PC-3 (cell line): Measurements from ENCODE around the gene DDIAS. TPM values are rescaled to one million over a fixed set of nuclear protein-coding genes. Genes with fewer than 3 reads are reported as not detected.
"Not testable (repeated sequence)": the region's sequence is repeated elsewhere in the genome, so short reads cannot be mapped to it uniquely, and the experiment has no call there.

Experiments used
- ATAC-seq: fragments of 200-7000 bp; cut with Tn5 transposase; 2 replicates; pipeline ENCODE4 v1.9.1; 2020; ENCODE audit warnings: mild to moderate bottlenecking, moderate library complexity
- BruUV-seq: library from RNA; stranded (reverse); fragments of 400-500 nt; replicated peaks from 2 replicates; lab custom pipeline; 2021; lab: Mats Ljungman, UMichigan
- CTCF ChIA-PET: fragments of 300-600 bp; sonication (Branson Sonifier 250); formaldehyde crosslinking; loops from one replicate; lab custom pipeline; 2022; ENCODE audit warnings: antibody characterized with exemption; lab: Charles Lee
- POLR2A ChIA-PET: fragments of 300-600 bp; sonication (Branson Sonifier 250); formaldehyde crosslinking; loops from one replicate; lab custom pipeline; 2022; ENCODE audit warnings: antibody characterized with exemption; ENCODE audit not compliant: unreplicated experiment; lab: Charles Lee
- DNase-seq: peaks from one replicate; pipeline ENCODE4 v3.0.0-alpha.2; 2015
- H2AFZ ChIP-seq: fragments of 300-600 bp; sonication (generic); 2 replicates; pipeline ENCODE4 v1.6.0; 2016; ENCODE audit warnings: antibody characterized with exemption, low read length
- H3F3A ChIP-seq: fragments of 300-600 bp; sonication (generic); one replicate; pipeline ENCODE4 v1.6.0; 2017; ENCODE audit warnings: antibody characterized with exemption, low read length, control low read depth, mild to moderate bottlenecking; ENCODE audit not compliant: unreplicated experiment
- H3K27ac ChIP-seq: fragments of 300-600 bp; sonication (generic); 2 replicates; pipeline ENCODE4 v1.5.1; 2016; ENCODE audit warnings: mild to moderate bottlenecking, low read length
- H3K27me3 ChIP-seq: fragments of 300-600 bp; sonication (generic); 2 replicates; pipeline ENCODE4 v1.6.1; 2016; ENCODE audit warnings: low read length, mixed read lengths
- H3K36me3 ChIP-seq: fragments of 300-600 bp; sonication (generic); 2 replicates; pipeline ENCODE4 v1.6.1; 2016; ENCODE audit warnings: low read depth, mixed run types, low read length, mixed read lengths
- H3K4me1 ChIP-seq: fragments of 300-600 bp; sonication (generic); 2 replicates; pipeline ENCODE4 v1.5.1; 2016; ENCODE audit warnings: low read length; ENCODE audit not compliant: insufficient read depth
- H3K4me2 ChIP-seq: fragments of 300-600 bp; sonication (generic); 2 replicates; pipeline ENCODE4 v1.6.0; 2016; ENCODE audit warnings: low read length
- H3K4me3 ChIP-seq: fragments of 300-600 bp; sonication (generic); 2 replicates; pipeline ENCODE4 v1.5.1; 2016; ENCODE audit warnings: mild to moderate bottlenecking, low read length, mixed read lengths
- H3K79me2 ChIP-seq: fragments of 300-600 bp; sonication (generic); 2 replicates; pipeline ENCODE4 v1.6.1; 2017; ENCODE audit warnings: low read length, mixed read lengths
- H3K9ac ChIP-seq: fragments of 300-600 bp; sonication (generic); 2 replicates; pipeline ENCODE4 v1.6.0; 2016; ENCODE audit warnings: mild to moderate bottlenecking, low read length
- H3K9me2 ChIP-seq: fragments of 300-600 bp; sonication (generic); replicated peaks from 2 replicates; pipeline ENCODE4 v1.6.1; 2016; ENCODE audit warnings: mixed run types, low read length, mixed read lengths
- H3K9me3 ChIP-seq: fragments of 300-600 bp; sonication (generic); 2 replicates; pipeline ENCODE4 v1.6.1; 2016; ENCODE audit warnings: low read length, mixed read lengths
- H4K20me1 ChIP-seq: fragments of 300-600 bp; sonication (generic); 2 replicates; pipeline ENCODE4 v1.6.1; 2016; ENCODE audit warnings: low read length, mixed read lengths
- EZH2 ChIP-seq: fragments of 300-600 bp; sonication (generic); IDR thresholded peaks from one replicate; pipeline ENCODE4 v1.6.1; 2017; ENCODE audit warnings: antibody characterized with exemption, mild to moderate bottlenecking, low read length; ENCODE audit not compliant: unreplicated experiment
- EZH2phosphoT487 ChIP-seq: fragments of 300-600 bp; sonication (generic); IDR thresholded peaks from 2 replicates; pipeline ENCODE4 v1.6.1; 2018; ENCODE audit warnings: mild to moderate bottlenecking, antibody characterized with exemption, low read length, borderline replicate concordance
- intact Hi-C: fragments of 100-400 bp; cut with micrococcal nuclease; formaldehyde crosslinking; loops from 2 replicates; pipeline ENCODE4 v1.9.0; 2023
- total RNA-seq: library from RNA; depleted of rRNA; stranded (reverse); fragments of >200 nt; gene quantifications from 2 replicates; pipeline ENCODE4 v1.2.3, GENCODE V29; 2014
- TF ChIP-seq, protein P1 (sequence below): fragments of 300-600 bp; sonication (generic); conservative IDR thresholded peaks from 2 replicates; pipeline ENCODE4 v1.5.1; 2017; ENCODE audit warnings: antibody characterized with exemption, low read depth, mild to moderate bottlenecking, low read length

The DDIAS gene
- total RNA-seq, 1 experiment from 2014 or later: 24.9 TPM

DNA sequence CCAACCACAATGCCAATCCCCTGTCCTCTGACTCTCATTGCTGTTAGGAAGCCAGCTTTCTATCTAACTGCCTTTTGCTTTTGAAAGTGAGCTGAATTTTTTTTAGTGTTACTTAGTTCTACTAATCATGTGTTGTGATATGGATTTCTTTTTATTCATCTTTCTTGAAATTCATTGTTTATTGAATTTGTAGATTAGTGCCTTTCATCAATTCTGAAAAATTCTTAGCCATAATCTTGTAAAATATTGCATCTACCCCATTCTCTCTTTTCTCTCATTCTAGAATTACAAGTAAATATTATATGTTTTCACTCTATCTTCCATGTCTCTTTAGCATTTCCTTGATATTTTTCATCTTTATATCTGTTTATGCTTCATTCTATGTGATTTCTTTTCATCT is 47.8 kb downstream of the DDIAS start:
- BruUV-seq: no TSS peak
- no peak overlapping the region for H3K27ac ChIP-seq
- no peak overlapping the region for H3K4me3 ChIP-seq
- H4K20me1 ChIP-seq: no peaks in the 10 kb centered on the region
- H3K4me2 ChIP-seq: no peak overlapping the region
- TF ChIP-seq, protein P1, sequence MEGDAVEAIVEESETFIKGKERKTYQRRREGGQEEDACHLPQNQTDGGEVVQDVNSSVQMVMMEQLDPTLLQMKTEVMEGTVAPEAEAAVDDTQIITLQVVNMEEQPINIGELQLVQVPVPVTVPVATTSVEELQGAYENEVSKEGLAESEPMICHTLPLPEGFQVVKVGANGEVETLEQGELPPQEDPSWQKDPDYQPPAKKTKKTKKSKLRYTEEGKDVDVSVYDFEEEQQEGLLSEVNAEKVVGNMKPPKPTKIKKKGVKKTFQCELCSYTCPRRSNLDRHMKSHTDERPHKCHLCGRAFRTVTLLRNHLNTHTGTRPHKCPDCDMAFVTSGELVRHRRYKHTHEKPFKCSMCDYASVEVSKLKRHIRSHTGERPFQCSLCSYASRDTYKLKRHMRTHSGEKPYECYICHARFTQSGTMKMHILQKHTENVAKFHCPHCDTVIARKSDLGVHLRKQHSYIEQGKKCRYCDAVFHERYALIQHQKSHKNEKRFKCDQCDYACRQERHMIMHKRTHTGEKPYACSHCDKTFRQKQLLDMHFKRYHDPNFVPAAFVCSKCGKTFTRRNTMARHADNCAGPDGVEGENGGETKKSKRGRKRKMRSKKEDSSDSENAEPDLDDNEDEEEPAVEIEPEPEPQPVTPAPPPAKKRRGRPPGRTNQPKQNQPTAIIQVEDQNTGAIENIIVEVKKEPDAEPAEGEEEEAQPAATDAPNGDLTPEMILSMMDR: no peak
- TF ChIP-seq EZH2phosphoT487 (no peak), EZH2 (no peak)
- no peaks in the 10 kb centered on the region for H3K36me3 ChIP-seq
- intact Hi-C loops: no loop called here
- H3K27me3 ChIP-seq: no peaks in the 10 kb centered on the region
- no peaks in the 10 kb centered on the region for H3K9me2 ChIP-seq
- no peaks in the 10 kb centered on the region for H3K9me3 ChIP-seq
- no peaks in the 10 kb centered on the region for H3K4me1 ChIP-seq
- POLR2A ChIA-PET: no interaction called here
- no peak overlapping the region for H3K9ac ChIP-seq
- no peaks in the 10 kb centered on the region for H3F3A ChIP-seq
- no peak overlapping the region for H2AFZ ChIP-seq
- CTCF ChIA-PET: no interaction called here
- no peak for ATAC-seq
- no peaks in the 10 kb centered on the region for H3K79me2 ChIP-seq
- no peak for DNase-seq

- POLR2A ChIA-PET, H3K9ac ChIP-seq, H4K20me1 ChIP-seq, H3K9me3 ChIP-seq, DNase-seq, H3K27ac ChIP-seq, H3F3A ChIP-seq, CTCF ChIA-PET, H3K9me2 ChIP-seq, H3K27me3 ChIP-seq, ATAC-seq, intact Hi-C loops, H2AFZ ChIP-seq, H3K36me3 ChIP-seq, H3K4me2 ChIP-seq, H3K79me2 ChIP-seq, H3K4me1 ChIP-seq, BruUV-seq, H3K4me3 ChIP-seq: not testable (repeated sequence)
These were observed 49.0 kb downstream of the DDIAS start for GRCh38 chr11:82950502-82950901.

GRCh38 chr11:82955736-82956453 is 54.4 kb downstream of the DDIAS start:
- H2AFZ ChIP-seq, H3K36me3 ChIP-seq, H3K9me3 ChIP-seq, intact Hi-C loops, BruUV-seq, H3K27ac ChIP-seq, H3K9me2 ChIP-seq, H3K4me1 ChIP-seq, CTCF ChIA-PET, H3K9ac ChIP-seq, DNase-seq, H4K20me1 ChIP-seq, H3K79me2 ChIP-seq, H3K27me3 ChIP-seq, H3K4me3 ChIP-seq, H3F3A ChIP-seq, POLR2A ChIA-PET, ATAC-seq: not testable (repeated sequence)
- 0 out of 2 replicates have a peak overlapping the region, but pooled peaks have one; percentile 3 for H3K4me2 ChIP-seq
